Measurements from ENCODE around the gene L3MBTL4. TPM values are rescaled to one million over a fixed set of nuclear protein-coding genes. Genes with fewer than 3 reads are reported as not detected.

L3MBTL4 gene
- total and polyA plus RNA-seq, 4 donors, result 2.3 to 15.0 (median 5.0) TPM

DNA sequence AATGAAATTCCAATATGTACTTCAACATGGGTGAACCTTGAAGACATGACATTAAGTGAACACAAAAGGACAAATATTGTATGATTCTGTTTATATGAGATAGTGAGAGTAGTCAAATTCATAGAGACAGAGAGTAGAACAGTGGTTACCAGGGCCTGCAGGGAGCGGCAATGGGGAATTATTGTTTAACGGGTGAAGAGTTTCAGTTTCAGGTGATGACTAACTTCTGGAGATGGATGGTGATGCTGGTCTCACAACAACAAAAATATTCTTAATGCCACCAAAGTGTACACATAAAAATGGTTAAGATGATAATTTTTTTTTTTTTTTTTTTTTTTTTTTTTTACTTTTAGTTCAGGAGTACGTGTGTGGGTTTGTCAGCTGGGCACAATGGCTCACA is 410.0 kb downstream of the L3MBTL4 start:
- Histone ChIP-seq H3K27me3 (ENCODE audit: control insufficient read depth in 4 of 4, insufficient read depth in 4 of 4, low read length in 3 of 4) (no peaks in the 10 kb centered on the region), H3K9me3 (ENCODE audit: control insufficient read depth in 4 of 4, low read length in 3 of 4) (no peaks in the 10 kb centered on the region), H3K4me3 (ENCODE audit: low read depth in 1 of 3, low read length in 3 of 3) (no peak overlapping the region), H3K36me3 (ENCODE audit: control insufficient read depth in 4 of 4, insufficient read depth in 3 of 4, low read depth in 1 of 4, low read length in 3 of 4) (no peaks in the 10 kb centered on the region), H3K9ac (ENCODE audit: low read depth in 1 of 2, low read length in 2 of 2) (no peak overlapping the region), H3K4me1 (ENCODE audit: control insufficient read depth in 4 of 4, insufficient read depth in 4 of 4, low read length in 3 of 4) (peaks cover 0 to 1% (median 0%) of the 10 kb centered on the region in 4 donors), H3K27ac (ENCODE audit: low read depth in 1 of 2, low read length in 2 of 2) (no peak overlapping the region)
- no peak for TF ChIP-seq RAD21 (IDR thresholded peaks at IDR 0.05)
- TF ChIP-seq, protein P1, sequence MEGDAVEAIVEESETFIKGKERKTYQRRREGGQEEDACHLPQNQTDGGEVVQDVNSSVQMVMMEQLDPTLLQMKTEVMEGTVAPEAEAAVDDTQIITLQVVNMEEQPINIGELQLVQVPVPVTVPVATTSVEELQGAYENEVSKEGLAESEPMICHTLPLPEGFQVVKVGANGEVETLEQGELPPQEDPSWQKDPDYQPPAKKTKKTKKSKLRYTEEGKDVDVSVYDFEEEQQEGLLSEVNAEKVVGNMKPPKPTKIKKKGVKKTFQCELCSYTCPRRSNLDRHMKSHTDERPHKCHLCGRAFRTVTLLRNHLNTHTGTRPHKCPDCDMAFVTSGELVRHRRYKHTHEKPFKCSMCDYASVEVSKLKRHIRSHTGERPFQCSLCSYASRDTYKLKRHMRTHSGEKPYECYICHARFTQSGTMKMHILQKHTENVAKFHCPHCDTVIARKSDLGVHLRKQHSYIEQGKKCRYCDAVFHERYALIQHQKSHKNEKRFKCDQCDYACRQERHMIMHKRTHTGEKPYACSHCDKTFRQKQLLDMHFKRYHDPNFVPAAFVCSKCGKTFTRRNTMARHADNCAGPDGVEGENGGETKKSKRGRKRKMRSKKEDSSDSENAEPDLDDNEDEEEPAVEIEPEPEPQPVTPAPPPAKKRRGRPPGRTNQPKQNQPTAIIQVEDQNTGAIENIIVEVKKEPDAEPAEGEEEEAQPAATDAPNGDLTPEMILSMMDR (IDR thresholded peaks at IDR 0.05; ENCODE audit: low read depth, low read length, missing input control), result no peak
- TF ChIP-seq JUND (IDR thresholded peaks at IDR 0.05), result no peak
- TF ChIP-seq, protein P2, sequence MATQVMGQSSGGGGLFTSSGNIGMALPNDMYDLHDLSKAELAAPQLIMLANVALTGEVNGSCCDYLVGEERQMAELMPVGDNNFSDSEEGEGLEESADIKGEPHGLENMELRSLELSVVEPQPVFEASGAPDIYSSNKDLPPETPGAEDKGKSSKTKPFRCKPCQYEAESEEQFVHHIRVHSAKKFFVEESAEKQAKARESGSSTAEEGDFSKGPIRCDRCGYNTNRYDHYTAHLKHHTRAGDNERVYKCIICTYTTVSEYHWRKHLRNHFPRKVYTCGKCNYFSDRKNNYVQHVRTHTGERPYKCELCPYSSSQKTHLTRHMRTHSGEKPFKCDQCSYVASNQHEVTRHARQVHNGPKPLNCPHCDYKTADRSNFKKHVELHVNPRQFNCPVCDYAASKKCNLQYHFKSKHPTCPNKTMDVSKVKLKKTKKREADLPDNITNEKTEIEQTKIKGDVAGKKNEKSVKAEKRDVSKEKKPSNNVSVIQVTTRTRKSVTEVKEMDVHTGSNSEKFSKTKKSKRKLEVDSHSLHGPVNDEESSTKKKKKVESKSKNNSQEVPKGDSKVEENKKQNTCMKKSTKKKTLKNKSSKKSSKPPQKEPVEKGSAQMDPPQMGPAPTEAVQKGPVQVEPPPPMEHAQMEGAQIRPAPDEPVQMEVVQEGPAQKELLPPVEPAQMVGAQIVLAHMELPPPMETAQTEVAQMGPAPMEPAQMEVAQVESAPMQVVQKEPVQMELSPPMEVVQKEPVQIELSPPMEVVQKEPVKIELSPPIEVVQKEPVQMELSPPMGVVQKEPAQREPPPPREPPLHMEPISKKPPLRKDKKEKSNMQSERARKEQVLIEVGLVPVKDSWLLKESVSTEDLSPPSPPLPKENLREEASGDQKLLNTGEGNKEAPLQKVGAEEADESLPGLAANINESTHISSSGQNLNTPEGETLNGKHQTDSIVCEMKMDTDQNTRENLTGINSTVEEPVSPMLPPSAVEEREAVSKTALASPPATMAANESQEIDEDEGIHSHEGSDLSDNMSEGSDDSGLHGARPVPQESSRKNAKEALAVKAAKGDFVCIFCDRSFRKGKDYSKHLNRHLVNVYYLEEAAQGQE (IDR thresholded peaks at IDR 0.05), result no peak
- no peak for TF ChIP-seq ATF3 (IDR thresholded peaks at IDR 0.05)
- no peak for TF ChIP-seq GABPA (IDR thresholded peaks at IDR 0.05 in 1 of 2, conservative IDR thresholded peaks at IDR 0.05 in 1 of 2)
- WGBS, result 94% methylated on average over 3 of the region's 3 CpGs
- DNase-seq (ENCODE audit: low spot score), result no peak

- Histone ChIP-seq H3K36me3 (ENCODE audit: control insufficient read depth in 4 of 4, insufficient read depth in 3 of 4, low read depth in 1 of 4, low read length in 3 of 4) (no peaks in the 10 kb centered on the region), H3K4me1 (ENCODE audit: control insufficient read depth in 4 of 4, insufficient read depth in 4 of 4, low read length in 3 of 4) (peaks cover 0 to 3% (median 2%) of the 10 kb centered on the region in 4 donors), H3K9me3 (ENCODE audit: control insufficient read depth in 4 of 4, low read length in 3 of 4) (no peaks in the 10 kb centered on the region), H3K27me3 (ENCODE audit: control insufficient read depth in 4 of 4, insufficient read depth in 4 of 4, low read length in 3 of 4) (no peaks in the 10 kb centered on the region), H3K27ac (ENCODE audit: low read depth in 1 of 2, low read length in 2 of 2) (no peak overlapping the region), H3K4me3 (ENCODE audit: low read depth in 1 of 3, low read length in 3 of 3) (no peak overlapping the region), H3K9ac (ENCODE audit: low read depth in 1 of 2, low read length in 2 of 2) (no peak overlapping the region)
- TF ChIP-seq RAD21 (IDR thresholded peaks at IDR 0.05), result no peak
- TF ChIP-seq, protein P1 (IDR thresholded peaks at IDR 0.05; ENCODE audit: low read depth, low read length, missing input control), result no peak
- TF ChIP-seq ZBTB33 (IDR thresholded peaks at IDR 0.05), result no peak
- no peak for TF ChIP-seq EGR1 (IDR thresholded peaks at IDR 0.05; ENCODE audit: low read depth in 2 of 2)
- no peak for TF ChIP-seq MAX (IDR thresholded peaks at IDR 0.05)
- no peak for TF ChIP-seq GABPA (IDR thresholded peaks at IDR 0.05 in 1 of 2, conservative IDR thresholded peaks at IDR 0.05 in 1 of 2)
- DNase-seq (ENCODE audit: low spot score), result no peak
- WGBS, result 82% methylated on average over 3 of the region's 3 CpGs
Measured at GRCh38 chr18:6004119-6004518, 410.6 kb downstream of the L3MBTL4 start.

Measured in liver (tissue), 9 donors.